GM18511 (cell line): ENCODE data around the gene EFCAB6.

Experiments used
- ATAC-seq: cut with Tn5 transposase; IDR thresholded peaks from one replicate; pipeline ENCODE4 v1.9.1; 2021; ENCODE audit warnings: mild to moderate bottlenecking, moderate library complexity; ENCODE audit not compliant: unreplicated experiment

The EFCAB6 gene

GRCh38 chr22:43533656-43534428 lies 278.3 kb downstream of the EFCAB6 start:
- no peak for ATAC-seq

- ATAC-seq = no peak
Measured at GRCh38 chr22:43533156-43533530, 279.0 kb downstream of the EFCAB6 start.

- ATAC-seq = no peak
Measured at GRCh38 chr22:43532301-43533155, 279.6 kb downstream of the EFCAB6 start.

GRCh38 chr22:43531651-43532050 lies 280.5 kb downstream of the EFCAB6 start:
- no peak for ATAC-seq

GRCh38 chr22:43530349-43531201 lies 281.5 kb downstream of the EFCAB6 start:
- no peak for ATAC-seq

- no peak for ATAC-seq
Measured at GRCh38 chr22:43529934-43530333, 282.2 kb downstream of the EFCAB6 start.

GRCh38 chr22:43529461-43529860 lies 282.6 kb downstream of the EFCAB6 start:
- no peak for ATAC-seq

- ATAC-seq = no peak
Measured at GRCh38 chr22:43528601-43529360, 283.3 kb downstream of the EFCAB6 start.

GRCh38 chr22:43526946-43527345 lies 285.2 kb downstream of the EFCAB6 start:
- ATAC-seq = no peak

- no peak for ATAC-seq
Measured at GRCh38 chr22:43526117-43526655, 285.9 kb downstream of the EFCAB6 start.

- no peak for ATAC-seq
Measured at GRCh38 chr22:43521716-43522115, 290.4 kb downstream of the EFCAB6 start.

GRCh38 chr22:43520632-43521039 lies 291.5 kb downstream of the EFCAB6 start:
- ATAC-seq = no peak

GRCh38 chr22:43516996-43517635 lies 295.0 kb downstream of the EFCAB6 start:
- ATAC-seq = no peak

GRCh38 chr22:43516386-43516785 lies 295.7 kb downstream of the EFCAB6 start:
- no peak for ATAC-seq

- ATAC-seq = no peak
Measured at GRCh38 chr22:43515902-43516301, 296.2 kb downstream of the EFCAB6 start.

GRCh38 chr22:43515411-43515810 lies 296.7 kb downstream of the EFCAB6 start:
- ATAC-seq = no peak

- ATAC-seq = no peak
Measured at GRCh38 chr22:43514476-43515157, 297.5 kb downstream of the EFCAB6 start.

- no peak for ATAC-seq
Measured at GRCh38 chr22:43512279-43512678, 299.8 kb downstream of the EFCAB6 start.

GRCh38 chr22:43511276-43511910 lies 300.7 kb downstream of the EFCAB6 start:
- ATAC-seq = no peak
